GM18907 (cell line): ENCODE measurements around the gene EXOC7.

Experiments used
- ATAC-seq: cut with Tn5 transposase; IDR thresholded peaks from one replicate; pipeline ENCODE4 v1.9.1; 2021; ENCODE audit warnings: mild to moderate bottlenecking, moderate library complexity; ENCODE audit not compliant: unreplicated experiment

EXOC7 gene

DNA sequence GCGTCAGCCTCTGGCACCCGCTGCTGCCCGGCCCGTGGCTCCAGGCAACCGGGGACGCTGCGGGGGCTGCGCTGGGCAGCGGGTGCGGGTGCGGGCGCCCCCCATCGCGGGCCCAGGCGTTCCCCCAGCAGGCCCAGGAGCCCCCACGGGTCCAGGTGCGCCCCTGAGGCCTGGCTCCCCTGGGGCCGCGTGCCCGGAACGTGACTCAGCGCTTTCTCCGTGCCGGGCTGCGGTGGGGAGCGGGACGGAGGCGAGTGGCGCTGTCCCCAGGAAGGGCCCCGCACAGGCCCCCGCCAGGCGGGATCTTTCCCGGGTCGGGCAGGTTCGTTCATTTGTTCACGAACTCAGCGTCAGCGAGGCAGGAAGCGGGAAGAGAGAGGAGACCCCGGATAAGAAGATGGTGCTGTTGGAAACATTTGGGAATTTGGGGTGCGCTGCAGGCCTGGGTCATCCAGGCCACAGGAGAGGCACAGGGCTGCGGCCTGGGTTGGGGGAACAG, 18.4 kb upstream of the EXOC7 start:
- peak; percentile 16 for ATAC-seq

DNA sequence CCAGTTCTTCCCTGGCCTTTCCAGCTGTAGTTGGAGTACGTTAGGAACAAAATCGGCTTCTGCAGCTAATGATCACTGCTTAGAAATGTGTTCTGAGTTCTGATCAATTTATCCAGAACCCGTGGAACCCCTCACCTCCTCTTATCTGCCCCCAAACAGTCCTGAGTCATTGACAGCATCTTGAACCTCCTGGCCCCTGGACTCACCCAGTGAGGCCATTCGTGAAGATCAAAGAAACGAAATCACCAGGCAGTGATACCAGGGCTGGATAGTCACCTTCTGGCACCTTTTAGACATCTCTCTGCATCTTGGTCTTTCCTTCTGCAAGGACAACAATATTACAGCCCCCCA, 17.0 kb upstream of the EXOC7 start:
- no peak for ATAC-seq

DNA sequence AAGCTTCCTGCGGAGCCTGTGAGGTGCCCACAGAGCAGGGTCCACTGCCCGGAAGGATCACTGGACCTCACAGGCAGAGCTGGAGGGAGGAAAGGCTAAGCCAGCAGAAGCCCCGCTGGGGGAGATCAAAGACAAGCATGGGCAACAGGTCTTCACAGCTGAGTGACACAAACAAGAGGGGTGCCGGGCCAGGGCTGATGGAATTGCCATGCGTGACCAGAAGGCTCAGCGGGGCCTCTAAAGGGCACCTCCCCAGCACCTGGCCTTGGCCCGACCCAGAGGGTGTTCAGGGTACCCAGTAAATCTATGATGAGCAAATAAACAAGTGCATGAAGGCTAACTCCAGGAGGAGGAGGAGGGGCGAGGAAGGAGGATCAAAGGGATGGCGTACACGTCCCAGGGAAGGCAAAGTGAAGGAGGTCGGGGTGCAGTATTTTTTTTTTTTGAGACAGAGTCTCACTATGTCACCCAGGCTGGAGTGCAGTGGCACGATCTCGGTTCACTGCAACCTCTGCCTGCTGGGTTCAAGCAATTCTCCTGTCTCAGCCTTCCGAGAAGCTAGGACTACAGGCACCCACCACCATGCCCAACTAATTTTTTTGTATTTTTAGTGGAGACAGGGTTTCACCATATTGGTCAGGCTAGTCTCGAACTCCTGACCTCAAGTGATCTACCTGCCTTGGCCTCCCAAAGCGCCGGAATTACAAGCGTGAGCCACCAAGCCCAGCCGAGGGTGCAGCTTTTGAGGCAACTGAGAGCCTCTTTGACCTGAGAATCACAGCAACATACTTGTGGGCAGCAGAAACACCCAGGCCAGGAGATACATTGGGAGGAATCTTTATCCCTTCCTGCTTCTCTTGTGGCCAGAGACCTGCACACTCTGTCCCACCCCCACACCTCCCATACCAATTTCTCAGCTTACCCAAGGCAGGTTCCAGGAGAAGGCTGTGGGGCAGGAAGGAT, 16.1 kb upstream of the EXOC7 start:
- ATAC-seq, result no peak

DNA sequence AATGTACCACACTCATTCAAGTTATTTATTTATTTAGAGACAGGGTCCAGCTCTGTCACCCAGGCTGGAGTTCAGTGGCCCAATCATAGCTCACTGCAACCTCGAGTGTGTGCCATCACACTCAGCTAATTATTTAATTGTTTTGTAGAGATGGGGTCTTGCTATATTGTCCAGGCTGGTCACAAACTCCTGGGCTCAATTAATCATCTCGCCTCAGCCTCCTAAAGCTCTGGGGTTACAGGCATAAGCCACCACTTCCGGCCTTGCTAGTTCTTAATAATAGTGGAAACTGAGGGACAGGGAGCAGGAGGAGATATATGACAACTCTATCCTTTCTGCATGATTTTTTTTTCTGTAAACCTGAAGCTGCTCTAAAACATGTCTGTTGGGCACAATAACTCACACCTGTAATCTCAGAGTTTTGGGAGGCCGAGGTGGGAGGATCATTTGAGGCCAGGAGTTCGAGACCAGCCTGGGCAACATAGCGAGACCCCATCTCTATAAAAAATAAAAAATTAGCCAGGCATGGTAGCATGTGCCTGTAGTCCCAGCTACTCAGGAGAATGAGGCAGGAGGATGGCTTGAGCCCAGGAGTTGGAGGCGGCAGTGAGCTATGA, 11.7 kb upstream of the EXOC7 start:
- no peak for ATAC-seq

DNA sequence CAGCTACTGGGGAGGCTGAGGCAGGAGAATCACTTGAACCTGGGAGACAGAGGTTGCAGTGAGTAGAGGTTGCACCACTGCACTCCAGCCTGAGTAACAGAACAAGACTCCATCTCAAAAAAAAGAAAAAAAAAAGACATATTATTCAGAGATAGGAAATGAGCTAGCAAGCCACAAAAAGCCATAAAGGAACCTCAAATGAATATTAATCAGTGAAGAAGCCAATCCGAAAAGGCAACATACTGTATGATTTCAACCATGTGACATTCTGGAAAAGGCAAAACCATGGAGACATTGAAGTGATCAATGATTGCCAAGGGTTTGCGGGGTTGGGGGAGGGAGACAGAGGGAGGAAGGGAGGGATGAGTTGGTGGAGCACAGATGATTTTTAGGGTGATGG, 8.4 kb upstream of the EXOC7 start:
- no peak for ATAC-seq

DNA sequence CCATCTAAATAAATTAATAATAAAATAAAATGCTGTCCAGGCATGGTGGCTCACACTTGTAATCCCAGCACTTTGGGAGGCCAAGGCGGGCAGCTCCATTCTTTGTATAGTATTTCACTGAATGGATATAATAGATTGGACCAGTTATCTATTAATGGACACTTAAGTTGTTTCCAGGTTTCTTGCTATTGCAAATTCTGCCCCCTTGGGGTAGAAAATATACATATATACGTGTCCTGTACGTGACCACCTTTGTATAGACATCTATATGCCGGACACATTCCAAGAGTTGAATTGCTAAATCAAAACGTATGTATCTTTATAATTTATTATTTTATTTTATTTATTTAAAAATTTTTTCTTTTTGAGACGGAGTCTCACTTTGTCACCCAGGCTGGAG, 3.9 kb upstream of the EXOC7 start:
- no peak for ATAC-seq

DNA sequence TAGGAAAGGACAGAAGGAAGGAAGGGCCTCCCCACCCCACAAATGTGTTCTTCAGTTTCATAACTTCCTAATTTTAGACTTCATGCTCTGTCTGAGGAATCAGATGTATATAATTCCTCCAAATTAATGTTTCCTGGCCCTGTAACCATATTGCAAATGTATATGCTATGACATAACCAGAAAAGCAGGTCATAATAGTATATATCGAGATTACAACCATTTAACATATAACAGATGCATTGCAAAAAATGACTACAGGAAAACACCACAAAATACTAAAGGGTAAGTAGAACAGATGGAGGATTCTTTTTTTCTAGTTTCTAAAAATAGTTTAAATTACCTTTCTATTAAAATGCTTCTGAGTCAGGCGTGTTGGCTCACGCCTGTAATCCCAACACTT, 3.1 kb upstream of the EXOC7 start:
- no peak for ATAC-seq

DNA sequence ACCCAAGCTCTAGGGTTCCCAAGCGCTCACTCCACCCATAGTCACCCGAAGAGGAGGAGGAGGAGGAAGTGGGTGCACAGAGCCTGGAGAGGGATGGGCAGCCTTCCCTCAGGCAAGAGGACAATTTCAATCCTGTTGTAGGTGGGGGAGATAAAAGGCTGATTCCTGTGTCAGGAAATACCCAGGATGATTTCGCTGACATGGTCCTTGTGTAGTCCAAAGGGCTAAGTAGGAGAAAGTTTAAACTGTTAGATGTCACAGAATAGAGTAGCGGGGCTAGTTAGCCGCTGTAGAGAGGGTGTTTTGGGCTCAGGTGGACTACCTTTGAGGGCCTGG, 1.3 kb upstream of the EXOC7 start:
- no peak for ATAC-seq

DNA sequence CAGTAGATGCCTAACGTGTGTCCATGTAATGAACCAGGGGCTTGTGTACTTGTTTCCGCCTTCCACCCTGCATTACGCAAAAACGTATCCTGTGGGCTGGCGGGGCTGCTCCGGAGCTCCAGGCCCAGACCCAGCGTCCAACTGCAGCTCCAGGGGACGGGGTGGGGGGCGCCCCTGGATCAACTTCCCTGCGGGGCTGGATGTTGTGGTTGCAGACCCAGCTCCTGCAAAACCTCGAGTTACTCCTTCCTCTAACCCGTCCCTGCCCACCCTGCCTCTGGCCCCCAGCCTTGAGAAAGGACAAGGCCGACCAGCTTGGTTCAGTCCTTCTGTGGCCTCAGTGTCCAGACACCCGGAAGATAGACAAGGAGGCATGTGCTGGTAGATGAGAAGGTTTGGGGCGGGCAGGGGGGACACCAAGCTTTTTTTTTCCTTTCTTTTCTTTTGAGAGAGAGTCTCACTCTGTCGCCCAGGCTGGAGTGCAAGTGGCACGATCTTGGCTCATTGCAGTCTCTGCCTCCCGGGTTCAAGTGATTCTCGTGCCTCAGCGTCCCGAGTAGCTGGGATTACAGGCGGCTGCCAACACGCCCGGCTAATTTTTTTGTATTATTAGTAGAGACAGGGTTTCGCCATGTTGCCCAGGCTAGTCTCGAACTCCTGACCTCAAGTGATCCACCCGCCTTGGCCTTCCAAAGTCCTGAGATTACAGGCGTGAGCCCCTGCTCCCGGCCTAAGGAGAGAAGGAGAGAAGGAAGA, 731 bp upstream of the EXOC7 start:
- ATAC-seq, result peak; percentile 4

DNA sequence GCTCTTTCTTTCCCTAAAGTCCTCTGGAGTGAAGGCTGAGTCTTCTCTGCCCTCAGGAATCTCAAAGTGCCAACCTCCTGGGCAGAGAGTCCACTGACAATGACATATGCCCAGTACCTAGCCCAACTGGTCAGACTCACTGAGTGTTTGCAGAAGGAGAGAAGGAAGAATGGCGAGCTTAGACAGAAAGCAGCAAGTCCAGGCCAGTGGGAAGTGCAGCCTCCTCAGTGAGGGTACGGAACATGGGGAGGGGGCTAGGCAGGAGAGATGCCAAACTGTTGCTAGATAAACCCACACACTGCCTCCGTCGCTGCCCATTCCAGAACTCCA, 678 bp downstream of the EXOC7 start:
- ATAC-seq, result peak; percentile 16

DNA sequence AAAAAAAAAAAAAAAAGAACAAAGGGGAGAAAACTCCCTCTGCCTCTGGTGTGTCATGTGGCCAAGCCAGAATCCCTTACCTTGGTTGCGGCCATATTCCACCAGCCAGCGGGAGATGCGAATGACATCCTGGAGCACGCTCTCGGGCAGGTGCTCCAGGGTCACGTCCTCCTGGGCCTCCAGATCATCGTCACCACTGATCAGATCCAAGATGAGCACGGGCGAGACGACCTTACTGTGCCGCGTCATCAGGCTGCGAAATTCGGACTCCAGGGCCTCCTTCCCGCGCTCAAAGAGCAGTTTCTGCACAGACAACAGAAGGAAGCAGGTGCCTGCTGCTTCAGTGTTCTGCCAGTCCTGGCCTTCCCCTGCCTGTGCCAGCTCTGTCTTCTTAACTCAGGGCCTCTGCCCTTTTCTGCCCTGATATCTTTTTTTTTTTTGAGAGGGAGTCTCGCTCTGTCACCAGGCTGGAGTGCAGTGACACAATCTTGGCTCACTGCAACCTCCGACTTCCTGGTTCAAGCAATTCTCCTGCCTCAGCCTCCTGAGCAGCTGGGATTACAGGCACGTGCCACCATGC, 5.8 kb downstream of the EXOC7 start:
- ATAC-seq, result no peak

DNA sequence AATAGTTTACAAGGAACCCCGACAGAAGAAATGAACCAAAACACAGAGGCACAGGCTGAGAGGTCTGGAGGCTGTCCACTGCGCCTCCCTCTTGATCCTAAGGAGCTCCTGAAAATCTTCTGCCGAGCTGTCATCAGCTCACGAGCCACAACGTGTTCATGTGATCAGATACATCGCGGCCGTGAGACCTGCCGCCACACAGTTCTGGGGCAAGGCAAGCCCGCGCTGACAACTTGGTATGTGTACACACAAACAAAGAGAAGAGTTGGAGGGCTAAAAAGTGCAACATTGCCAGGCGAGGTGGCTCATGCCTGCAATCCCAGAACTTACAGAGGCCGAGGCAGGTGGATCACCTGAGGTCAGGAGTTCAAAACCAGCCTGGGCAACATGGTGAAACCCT, 7.6 kb downstream of the EXOC7 start:
- ATAC-seq, result no peak

DNA sequence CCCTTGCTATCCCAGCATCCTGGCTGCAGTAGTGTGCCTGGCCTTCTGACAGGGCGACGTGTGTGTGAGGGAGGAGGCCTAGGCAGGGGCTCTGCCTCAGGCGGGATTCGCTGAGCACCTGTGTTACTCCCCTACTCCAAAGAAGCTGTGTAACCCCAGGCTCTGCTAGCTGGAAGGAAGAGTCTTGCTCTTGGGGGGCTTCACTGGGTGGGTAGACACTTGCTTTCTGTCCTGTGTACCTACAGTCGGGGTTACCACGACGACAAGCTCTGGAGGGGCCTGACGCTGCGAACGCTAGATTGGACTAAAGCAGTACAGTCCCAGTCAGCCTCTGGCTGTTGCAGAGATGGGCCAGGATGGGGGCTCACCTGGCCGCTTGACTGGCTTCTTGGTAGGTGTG, 9.5 kb downstream of the EXOC7 start:
- no peak for ATAC-seq

DNA sequence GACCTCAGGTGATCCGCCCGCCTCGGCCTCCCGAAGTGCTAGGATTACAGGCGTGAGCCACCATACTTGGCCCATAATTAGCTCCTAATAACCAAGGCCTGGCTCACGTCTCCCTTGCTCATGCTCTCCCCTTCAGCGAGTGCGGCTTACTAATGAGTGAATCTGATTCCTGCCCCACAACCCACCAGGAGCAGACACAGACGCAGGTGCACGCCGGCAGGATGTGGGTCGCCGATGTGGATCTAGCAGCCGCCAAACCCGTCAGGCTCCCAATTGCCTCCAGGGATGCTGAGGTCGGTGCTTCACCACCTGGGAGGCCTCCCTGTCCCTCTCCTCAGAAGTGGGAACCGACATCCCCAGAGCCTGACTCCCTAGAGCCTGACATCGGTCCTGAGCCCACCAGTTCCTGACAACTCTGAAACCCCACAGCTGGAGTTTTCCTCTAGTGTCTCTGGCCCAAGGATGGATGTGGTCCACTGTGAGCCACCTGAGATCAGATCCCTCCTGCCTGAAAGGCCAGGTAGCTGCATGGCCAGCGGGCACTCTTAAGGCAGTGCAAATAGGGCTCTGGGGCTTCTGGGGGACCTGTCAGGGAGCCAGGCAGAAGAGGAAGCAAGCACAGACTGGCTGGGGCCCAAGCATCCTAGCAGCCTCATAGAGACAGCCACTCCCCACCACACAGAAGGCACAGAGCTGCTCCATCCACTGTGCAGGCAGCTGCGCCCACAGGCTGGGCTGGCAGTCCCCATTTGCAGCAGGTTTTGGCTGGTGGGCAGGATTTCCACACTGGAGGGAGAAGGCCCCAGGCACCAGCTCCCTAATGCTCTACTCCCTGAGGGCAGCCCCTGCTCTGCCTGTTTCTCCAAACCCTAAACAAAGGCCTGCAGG, 10.8 kb downstream of the EXOC7 start:
- no peak for ATAC-seq

DNA sequence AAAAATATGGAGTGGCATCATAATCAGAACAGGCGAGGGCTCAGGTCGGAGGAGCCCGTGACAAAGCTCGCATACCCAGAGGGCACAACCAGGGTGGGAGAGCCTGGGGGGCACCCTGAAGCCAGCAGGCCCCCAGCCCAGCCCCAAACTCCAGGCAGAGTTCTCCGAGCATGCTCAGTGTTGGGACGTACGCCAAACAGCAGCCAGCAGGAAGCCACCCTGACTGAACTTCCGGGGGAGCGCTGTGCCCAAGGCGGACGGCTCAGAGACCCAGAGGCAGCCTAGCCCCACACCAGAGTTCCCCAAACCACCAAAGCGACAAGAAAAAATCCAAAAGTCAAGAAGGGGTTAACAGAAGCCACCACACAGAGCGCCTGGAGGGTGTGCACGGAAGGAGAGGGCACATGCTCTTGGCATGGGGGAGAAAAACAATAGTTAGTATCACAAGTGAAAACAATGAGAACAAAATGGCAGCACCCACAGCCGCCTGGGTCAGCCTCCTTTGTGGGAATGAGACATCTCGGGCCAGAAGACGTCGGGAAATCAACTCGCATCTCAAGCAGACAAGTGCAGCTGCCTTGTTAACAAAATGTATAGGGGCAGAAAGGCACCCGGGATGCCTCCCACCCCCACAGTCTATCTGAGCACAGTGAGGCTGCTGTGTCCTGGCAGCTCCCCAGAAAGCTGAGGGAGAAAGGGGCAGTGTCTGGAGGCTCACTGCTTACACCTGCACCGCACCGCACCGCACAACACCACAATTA, 11.9 kb downstream of the EXOC7 start:
- ATAC-seq, result no peak

DNA sequence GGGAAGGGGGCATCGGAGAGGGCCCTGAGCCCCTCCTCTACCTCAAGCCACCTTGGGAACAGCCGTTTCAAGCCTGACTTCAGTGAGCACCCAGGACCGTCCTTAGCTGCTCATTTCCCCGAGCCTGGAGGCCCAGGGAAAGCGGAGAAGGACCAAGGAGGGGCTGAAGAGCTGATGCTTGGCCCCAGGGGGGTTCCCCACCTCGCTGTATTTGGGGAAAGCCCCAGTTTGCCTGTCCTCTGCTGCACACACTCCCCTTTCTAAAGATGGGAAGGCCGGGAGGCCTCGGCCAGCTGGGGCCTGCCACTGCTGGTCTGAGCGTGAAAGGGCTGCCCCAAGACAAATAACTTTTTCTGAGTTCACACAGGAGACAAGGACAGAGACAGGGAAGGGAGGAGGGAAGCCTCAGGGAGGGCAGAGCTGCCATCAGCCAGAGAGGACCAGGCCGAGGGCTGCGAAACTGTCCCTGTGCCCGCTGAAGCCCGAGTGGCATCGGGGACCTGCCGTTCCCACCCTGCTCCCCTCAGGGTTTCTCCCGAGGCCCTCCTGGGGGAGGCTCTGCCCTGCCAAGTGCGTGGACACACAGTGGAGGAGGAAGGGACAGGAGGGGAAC, 13.0 kb downstream of the EXOC7 start:
- ATAC-seq, result no peak

DNA sequence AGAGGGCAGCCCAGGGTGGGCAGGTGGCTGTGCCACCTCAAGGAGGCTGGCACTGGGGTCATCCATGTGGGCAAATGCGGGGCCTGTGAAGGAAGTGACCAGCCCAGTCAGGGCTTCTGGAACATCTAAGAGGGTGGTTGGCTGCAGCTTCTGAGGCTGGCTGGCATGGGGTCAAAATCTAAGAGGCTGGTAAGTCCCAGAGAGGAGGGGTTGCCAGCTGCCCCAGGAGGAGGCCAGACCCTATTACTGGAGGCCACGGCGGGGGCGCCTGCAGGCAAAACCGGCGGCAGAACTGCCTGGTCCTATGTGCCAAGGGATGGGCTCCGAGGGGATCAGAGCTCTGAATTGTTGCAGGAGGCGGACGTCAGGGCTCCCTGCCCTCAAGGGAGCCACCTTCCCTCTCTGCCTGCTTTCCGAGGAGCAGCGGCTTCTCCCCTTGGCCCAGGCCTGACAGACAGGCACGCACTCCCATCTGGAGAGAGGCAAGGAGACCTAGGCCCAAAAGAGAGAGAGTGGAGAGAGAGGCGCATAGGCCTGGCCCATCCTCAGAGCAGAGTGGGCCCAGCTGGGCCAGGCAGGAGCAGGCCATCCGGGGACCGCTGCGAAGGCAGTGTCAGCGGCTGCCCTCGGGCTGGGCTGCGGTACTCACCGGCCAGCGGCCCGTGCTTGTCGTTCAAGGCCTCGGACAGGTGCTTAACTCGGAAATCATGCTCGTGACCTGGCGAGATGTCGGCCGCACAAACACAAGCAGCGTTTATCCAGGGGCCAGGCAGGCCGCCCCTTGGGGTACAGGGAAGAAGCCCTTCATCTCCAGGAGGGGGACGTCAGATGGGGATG, 13.7 kb downstream of the EXOC7 start:
- ATAC-seq, result no peak

DNA sequence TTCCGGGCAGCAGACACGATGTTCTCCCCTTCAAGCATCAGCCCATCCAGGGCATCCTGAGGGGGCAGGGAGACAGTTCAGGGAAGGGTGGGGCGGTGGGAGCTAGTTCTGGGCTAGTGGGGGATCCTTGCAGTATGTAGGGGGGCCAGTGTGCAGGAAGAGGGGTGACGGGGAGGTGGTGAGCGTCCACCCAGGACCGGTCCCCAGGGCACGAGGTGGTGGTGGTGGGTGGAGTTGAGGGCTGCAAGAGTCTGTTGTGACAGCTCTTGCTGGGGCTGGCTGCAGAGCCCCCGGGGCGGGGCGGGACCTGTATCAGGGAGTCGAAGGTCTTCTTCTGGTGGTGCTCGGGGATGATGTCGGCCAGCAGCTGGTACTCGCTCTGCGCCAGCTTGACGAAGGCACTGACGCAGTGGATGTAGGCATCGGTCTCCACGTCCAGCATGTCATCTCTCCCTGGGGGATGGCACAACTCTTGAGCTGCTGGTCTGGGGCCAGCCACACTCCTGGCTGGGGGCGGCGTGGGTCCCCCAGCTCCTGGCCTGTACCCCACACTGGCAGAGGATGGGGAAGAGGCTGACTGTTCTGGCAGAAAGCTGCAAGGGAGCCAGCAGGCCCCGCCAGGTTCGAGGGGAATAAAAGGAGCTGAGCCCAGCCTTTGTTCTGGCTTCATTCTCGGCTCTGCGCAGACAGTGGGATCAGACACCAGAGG, 14.6 kb downstream of the EXOC7 start:
- no peak for ATAC-seq
